Erythroblast (primary cell): ENCODE results near the gene VSX2.

ENCODE experiments used
- GATA1 ChIP-seq: IDR thresholded peaks from 2 replicates; pipeline ENCODE4 v1.6.1; 2011; ENCODE audit warnings: low read depth, mild to moderate bottlenecking, control low read depth, low read length, moderate library complexity
- POLR2A ChIP-seq: IDR thresholded peaks from 2 replicates; pipeline ENCODE4 v1.6.1; 2011; ENCODE audit warnings: mild to moderate bottlenecking, low read length

DNA sequence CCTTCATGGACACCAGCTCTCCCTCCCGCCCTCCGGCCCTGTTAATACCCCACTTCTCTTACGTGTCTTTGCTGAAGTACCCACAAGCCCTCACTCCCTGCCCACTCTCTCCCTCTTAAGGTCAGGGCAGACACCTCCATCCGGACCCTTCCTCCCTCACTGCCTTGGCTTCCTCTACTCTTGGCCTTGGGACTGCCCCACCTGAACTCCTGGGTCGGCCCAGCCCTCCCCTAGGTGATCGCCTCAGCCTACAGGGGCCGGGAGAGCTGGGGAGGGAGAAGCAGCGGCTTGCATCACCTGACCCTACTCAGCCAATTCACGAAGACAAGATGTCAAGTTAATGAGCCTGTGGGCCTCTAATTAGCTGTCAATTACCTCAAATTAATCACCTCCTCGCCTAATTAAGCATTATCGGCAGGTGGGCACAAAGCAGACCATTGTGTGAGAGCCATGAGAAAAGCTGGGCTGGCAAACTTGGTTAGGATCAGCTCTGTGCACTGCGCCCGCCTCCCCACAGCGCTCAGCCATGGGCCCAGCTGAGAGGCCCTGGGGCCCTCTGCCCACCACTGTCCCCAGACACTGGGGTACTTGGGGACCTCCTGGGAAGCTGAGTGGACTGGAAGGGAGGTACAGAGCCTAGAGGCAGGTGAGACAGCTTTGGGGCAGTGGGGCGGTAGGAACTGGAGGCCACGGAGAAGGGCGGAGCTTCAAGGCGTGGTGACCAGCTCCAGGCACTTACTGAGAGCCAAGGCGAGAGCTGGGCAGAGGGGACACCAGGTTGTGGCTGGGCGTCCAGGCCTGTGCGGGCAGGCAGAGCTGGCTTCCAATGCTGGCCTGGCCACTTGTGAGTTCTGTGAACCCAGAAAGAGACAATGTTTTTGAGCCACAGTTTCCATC lies 25.1 kb upstream of the VSX2 start:
- TF ChIP-seq POLR2A (no peak), GATA1 (no peak)
